Measurements from ENCODE around the gene SPTLC3.

GRCh38 chr20:12978613-12979495 lies 29.9 kb upstream of the SPTLC3 start:
- no peak for TF ChIP-seq POLR2A (IDR thresholded peaks at IDR 0.05)
- no peak for TF ChIP-seq CTCF (IDR thresholded peaks at IDR 0.05)
- TF ChIP-seq EP300 (IDR thresholded peaks at IDR 0.05): no peak
- TF ChIP-seq POLR2AphosphoS5 (IDR thresholded peaks at IDR 0.05): no peak
